ENCODE data around the gene TIAM2. TPM values are rescaled to one million over a fixed set of nuclear protein-coding genes. Genes with fewer than 3 reads are reported as not detected.
A peak's percentile ranks its signal among the peaks of the same experiment; 100 is the strongest.

TIAM2 gene
- total and polyA plus RNA-seq, 9 of the 15 experiments (the other 6 are each of a cell fraction or from before 2014, with no cell fraction given) = 0.73 to 6.5 (median 4.3) TPM

GRCh38 chr6:155001934-155002333 is 6.8 kb downstream of the TIAM2 start:
- TF ChIP-seq ESRRA (IDR thresholded peaks at IDR 0.05; ENCODE audit: borderline replicate concordance, low read depth) = no peak
- in situ Hi-C loops (cut with MboI) (no loop called here), intact Hi-C loops (cut with micrococcal nuclease) (no loop called here)
- FAIRE-seq (no peak), ATAC-seq (no peak), DNase-seq (ENCODE audit: extremely low read depth in 1 of 4, low spot score in 3 of 4) (no peak)
- CTCF ChIA-PET (ENCODE audit: low intra/inter-chr PET ratio) = no interaction called here
- H3K27me3 ChIP-seq (ENCODE audit: control insufficient read depth in 2 of 2, insufficient read depth in 2 of 2, low read length in 2 of 2) = peaks cover 22 to 51% of the 10 kb centered on the region in 2 experiments
- no TSS peak for BruUV-seq (replicated peaks)
- H4K20me1 ChIP-seq (replicated peaks; ENCODE audit: control insufficient read depth, insufficient read depth, low read length) = peaks cover 3% of the 10 kb centered on the region; the same call in 1 of the 2 replicates
- no peak overlapping the region for H3K4me2 ChIP-seq (ENCODE audit: insufficient read depth, low read length)
- no peak overlapping the region for H2AFZ ChIP-seq (ENCODE audit: low read depth, low read length)
- no peaks in the 10 kb centered on the region for H3K36me3 ChIP-seq (ENCODE audit: control insufficient read depth, insufficient read depth, low read length)
- no peaks in the 10 kb centered on the region for H3K9me1 ChIP-seq (ENCODE audit: control insufficient read depth, insufficient read depth, low read length)
- H3K79me2 ChIP-seq (ENCODE audit: control insufficient read depth, insufficient read depth, low read length) = no peaks in the 10 kb centered on the region
- no peak overlapping the region for H3K9ac ChIP-seq (ENCODE audit: insufficient read depth in 1 of 2, low read depth in 2 of 2, low read length in 2 of 2)
- POLR2A ChIA-PET = no interaction called here
- no peak overlapping the region for H3K4me3 ChIP-seq
- no peaks in the 10 kb centered on the region for H3K9me3 ChIP-seq (replicated peaks; ENCODE audit: control insufficient read depth, insufficient read depth, low read depth, low read length)
- no peaks in the 10 kb centered on the region for H3K4me1 ChIP-seq (replicated peaks in 1 of 2; ENCODE audit: control insufficient read depth in 2 of 2, insufficient read depth in 2 of 2, low read length in 2 of 2)
- 0% methylated on average over 4 of the region's 4 CpGs for WGBS (ENCODE audit: insufficient coverage, low coverage, missing lambda C conversion rate)
- H3K27ac ChIP-seq (ENCODE audit: extremely low read depth, low read depth, low read length) = no peak overlapping the region

- no peak overlapping the region for H3K27ac ChIP-seq (ENCODE audit: extremely low read depth, low read depth, low read length)
- ChIA-PET CTCF (ENCODE audit: low intra/inter-chr PET ratio) (no interaction called here), POLR2A (interaction anchor here (0.7 kb wide), 1 partner anchor 19 kb away, joined by 3 read pairs; no protein-coding TSS in a partner anchor)
- no peak for DNase-seq (ENCODE audit: extremely low read depth in 1 of 4, low spot score in 3 of 4)
- no peaks in the 10 kb centered on the region for H3K9me3 ChIP-seq (replicated peaks; ENCODE audit: control insufficient read depth, insufficient read depth, low read depth, low read length)
- peak; percentile 34; the same call in 2 of the 3 replicates for ATAC-seq
- intact Hi-C loops (cut with micrococcal nuclease) (no loop called here), in situ Hi-C loops (cut with MboI) (no loop called here)
- FAIRE-seq = no peak
- WGBS (ENCODE audit: insufficient coverage, low coverage, missing lambda C conversion rate) = 0% methylated on average over 7 of the region's 7 CpGs
- H3K9me1 ChIP-seq (ENCODE audit: control insufficient read depth, insufficient read depth, low read length) = no peaks in the 10 kb centered on the region
- no peaks in the 10 kb centered on the region for H3K36me3 ChIP-seq (ENCODE audit: control insufficient read depth, insufficient read depth, low read length)
- H3K27me3 ChIP-seq (ENCODE audit: control insufficient read depth in 2 of 2, insufficient read depth in 2 of 2, low read length in 2 of 2) = peaks cover 33 to 54% of the 10 kb centered on the region in 2 experiments
- no peak overlapping the region for H3K4me3 ChIP-seq
- no peak overlapping the region for H3K4me2 ChIP-seq (ENCODE audit: insufficient read depth, low read length)
- no peaks in the 10 kb centered on the region for H3K4me1 ChIP-seq (replicated peaks in 1 of 2; ENCODE audit: control insufficient read depth in 2 of 2, insufficient read depth in 2 of 2, low read length in 2 of 2)
- H2AFZ ChIP-seq (ENCODE audit: low read depth, low read length) = no peak overlapping the region
- BruUV-seq (replicated peaks) = no TSS peak
- no peaks in the 10 kb centered on the region for H3K79me2 ChIP-seq (ENCODE audit: control insufficient read depth, insufficient read depth, low read length)
- H4K20me1 ChIP-seq (replicated peaks; ENCODE audit: control insufficient read depth, insufficient read depth, low read length) = 0 out of 2 replicates have a peak, but pooled peaks cover 3% of the 10 kb centered on the region
- H3K9ac ChIP-seq (ENCODE audit: insufficient read depth in 1 of 2, low read depth in 2 of 2, low read length in 2 of 2) = no peak overlapping the region
- TF ChIP-seq TAL1 (IDR thresholded peaks at IDR 0.05) = no peak
- no peak for TF ChIP-seq CBX8 (IDR thresholded peaks at IDR 0.05; ENCODE audit: borderline replicate concordance, extremely low read depth, low read depth, low read length, poor library complexity, severe bottlenecking)
- no peak for TF ChIP-seq RBM17 (IDR thresholded peaks at IDR 0.05; ENCODE audit: borderline replicate concordance, low read depth, low read length)
- TF ChIP-seq ZKSCAN3 (CRISPR knock-in tag; IDR thresholded peaks at IDR 0.05) = no peak
- no peak for TF ChIP-seq GTF2F1 (IDR thresholded peaks at IDR 0.05; ENCODE audit: low read depth, low read length)
- TF ChIP-seq ZNF224 (CRISPR knock-in tag; IDR thresholded peaks at IDR 0.05) = no peak
- no peak for TF ChIP-seq TAF7 (tag; IDR thresholded peaks at IDR 0.05)
- no peak for TF ChIP-seq SUPT5H (IDR thresholded peaks at IDR 0.05)
- no peak for TF ChIP-seq SIN3B (IDR thresholded peaks at IDR 0.05; ENCODE audit: low read depth)
- no peak for TF ChIP-seq KHSRP (IDR thresholded peaks at IDR 0.05)
- TF ChIP-seq RBFOX2 (IDR thresholded peaks at IDR 0.05; ENCODE audit: low read depth, low read length) = no peak
- no peak for TF ChIP-seq ZNF311 (CRISPR knock-in tag; IDR thresholded peaks at IDR 0.05)
- TF ChIP-seq ZBED1 (IDR thresholded peaks at IDR 0.05) = no peak
- no peak for TF ChIP-seq SMAD4 (CRISPR knock-in tag; conservative IDR thresholded peaks at IDR 0.05)
- no peak for TF ChIP-seq ZNF583 (CRISPR knock-in tag; IDR thresholded peaks at IDR 0.05)
- no peak for TF ChIP-seq RAD51 (IDR thresholded peaks at IDR 0.05; ENCODE audit: borderline replicate concordance, low read depth)
Measured at GRCh38 chr6:155003476-155003875, 8.4 kb downstream of the TIAM2 start.

Measured in K562 (cell line).